ENCODE results near the gene SPAG9.

SPAG9 gene

DNA sequence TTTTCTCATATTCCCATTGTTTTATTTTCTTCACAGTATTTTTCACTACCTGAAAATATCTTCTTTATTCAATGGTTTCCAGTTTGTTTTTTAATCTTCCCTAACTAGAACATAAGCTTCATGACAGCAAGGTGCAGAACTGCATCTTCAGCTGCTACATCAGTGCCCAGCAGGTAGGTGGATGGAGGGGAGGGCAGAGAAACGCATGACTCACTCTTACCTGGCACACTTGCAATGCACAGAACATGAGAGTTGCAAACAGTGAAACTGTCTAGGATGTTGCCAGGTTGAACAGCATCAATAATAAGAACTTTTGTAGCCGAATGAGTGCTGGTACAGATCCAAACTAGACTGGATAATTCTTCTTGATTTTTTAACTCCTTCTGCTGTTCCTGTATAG is 127.1 kb downstream of the SPAG9 start:
- CTCF ChIA-PET: no interaction called here
- POLR2A ChIA-PET (ENCODE audit: low non-redundant PET): no interaction called here
- DNase-seq (ENCODE audit: low spot score): peak; percentile 49
- H3K27ac ChIP-seq: no peak overlapping the region
- TF ChIP-seq, protein P1, sequence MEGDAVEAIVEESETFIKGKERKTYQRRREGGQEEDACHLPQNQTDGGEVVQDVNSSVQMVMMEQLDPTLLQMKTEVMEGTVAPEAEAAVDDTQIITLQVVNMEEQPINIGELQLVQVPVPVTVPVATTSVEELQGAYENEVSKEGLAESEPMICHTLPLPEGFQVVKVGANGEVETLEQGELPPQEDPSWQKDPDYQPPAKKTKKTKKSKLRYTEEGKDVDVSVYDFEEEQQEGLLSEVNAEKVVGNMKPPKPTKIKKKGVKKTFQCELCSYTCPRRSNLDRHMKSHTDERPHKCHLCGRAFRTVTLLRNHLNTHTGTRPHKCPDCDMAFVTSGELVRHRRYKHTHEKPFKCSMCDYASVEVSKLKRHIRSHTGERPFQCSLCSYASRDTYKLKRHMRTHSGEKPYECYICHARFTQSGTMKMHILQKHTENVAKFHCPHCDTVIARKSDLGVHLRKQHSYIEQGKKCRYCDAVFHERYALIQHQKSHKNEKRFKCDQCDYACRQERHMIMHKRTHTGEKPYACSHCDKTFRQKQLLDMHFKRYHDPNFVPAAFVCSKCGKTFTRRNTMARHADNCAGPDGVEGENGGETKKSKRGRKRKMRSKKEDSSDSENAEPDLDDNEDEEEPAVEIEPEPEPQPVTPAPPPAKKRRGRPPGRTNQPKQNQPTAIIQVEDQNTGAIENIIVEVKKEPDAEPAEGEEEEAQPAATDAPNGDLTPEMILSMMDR (conservative IDR thresholded peaks at IDR 0.05; ENCODE audit: low read depth): no peak

DNA sequence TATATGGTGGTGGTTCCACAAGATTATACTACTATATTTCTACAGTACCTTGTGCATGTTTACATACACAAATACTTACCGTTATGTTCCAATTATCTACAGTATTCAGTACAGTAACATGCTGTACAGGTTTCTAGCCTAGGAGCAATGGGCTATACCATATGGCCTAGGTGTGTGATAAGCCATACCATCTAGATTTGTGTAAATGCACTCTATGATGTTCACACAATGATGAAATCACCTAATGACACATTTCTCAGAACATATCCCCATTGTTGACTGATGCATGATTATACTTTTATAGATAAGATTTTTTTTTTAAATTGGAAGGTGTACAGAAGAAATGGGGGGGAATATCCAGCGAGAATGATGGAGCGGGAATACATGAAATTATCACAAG is 131.5 kb downstream of the SPAG9 start:
- no peak overlapping the region for H3K27ac ChIP-seq
- TF ChIP-seq, protein P1 (conservative IDR thresholded peaks at IDR 0.05; ENCODE audit: low read depth): no peak
- CTCF ChIA-PET: no interaction called here
- DNase-seq (ENCODE audit: low spot score): no peak
- POLR2A ChIA-PET (ENCODE audit: low non-redundant PET): no interaction called here

DNA sequence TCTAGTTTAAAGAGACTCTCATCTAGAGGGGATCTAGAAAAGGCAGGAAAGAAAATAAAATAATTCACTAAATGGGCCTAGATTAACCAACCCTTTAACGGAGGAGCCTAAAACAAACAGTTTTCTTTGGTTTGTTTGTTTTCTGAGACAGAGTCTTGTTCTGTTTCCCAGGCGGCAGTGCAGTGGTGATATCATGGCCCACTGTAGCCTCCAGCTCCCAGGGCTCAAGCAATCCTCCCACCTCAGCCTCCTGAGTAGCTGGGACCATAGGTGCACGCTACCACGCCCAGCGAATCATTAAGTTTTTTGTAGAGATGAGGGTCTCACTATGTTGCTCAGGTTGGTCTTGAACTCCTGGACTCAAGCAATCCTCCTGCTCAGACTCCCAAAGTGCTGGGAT is 132.2 kb downstream of the SPAG9 start:
- CTCF ChIA-PET: no interaction called here
- no peak for DNase-seq (ENCODE audit: low spot score)
- POLR2A ChIA-PET (ENCODE audit: low non-redundant PET): no interaction called here
- TF ChIP-seq, protein P1 (conservative IDR thresholded peaks at IDR 0.05; ENCODE audit: low read depth): no peak
- H3K27ac ChIP-seq: no peak overlapping the region

DNA sequence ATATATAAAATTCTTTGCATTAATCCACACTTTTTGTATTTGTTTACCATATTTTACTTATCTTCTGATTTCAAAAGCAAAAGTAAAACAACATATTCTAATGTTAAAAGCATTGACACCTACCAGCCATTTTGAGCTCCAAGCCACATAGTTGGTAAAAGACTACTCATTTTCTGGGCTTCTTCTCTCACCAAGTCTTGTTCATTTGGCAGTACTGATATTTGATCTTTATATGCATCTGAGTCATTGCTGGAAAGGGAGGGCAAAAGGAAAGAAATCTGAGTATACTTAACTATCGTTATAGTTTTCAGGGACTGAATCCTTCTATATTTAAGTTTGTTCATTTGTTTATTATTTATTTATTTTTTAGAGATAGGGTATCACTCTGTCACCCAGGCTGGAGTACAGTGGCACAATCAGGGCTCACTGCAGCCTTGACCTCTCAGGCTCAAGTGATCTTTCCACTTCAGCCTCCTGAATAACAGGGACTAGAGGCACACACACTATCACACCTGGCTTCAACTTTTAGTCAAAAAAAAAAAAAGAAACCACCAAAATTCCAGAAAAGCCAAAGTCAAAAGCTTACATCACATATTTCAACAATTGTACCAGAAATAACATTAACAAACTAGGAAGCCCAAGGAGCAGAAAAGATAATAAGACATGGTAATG is 133.5 kb downstream of the SPAG9 start:
- POLR2A ChIA-PET (ENCODE audit: low non-redundant PET): no interaction called here
- DNase-seq (ENCODE audit: low spot score): no peak
- CTCF ChIA-PET: no interaction called here
- TF ChIP-seq, protein P1 (conservative IDR thresholded peaks at IDR 0.05; ENCODE audit: low read depth): no peak
- H3K27ac ChIP-seq: no peak overlapping the region

DNA sequence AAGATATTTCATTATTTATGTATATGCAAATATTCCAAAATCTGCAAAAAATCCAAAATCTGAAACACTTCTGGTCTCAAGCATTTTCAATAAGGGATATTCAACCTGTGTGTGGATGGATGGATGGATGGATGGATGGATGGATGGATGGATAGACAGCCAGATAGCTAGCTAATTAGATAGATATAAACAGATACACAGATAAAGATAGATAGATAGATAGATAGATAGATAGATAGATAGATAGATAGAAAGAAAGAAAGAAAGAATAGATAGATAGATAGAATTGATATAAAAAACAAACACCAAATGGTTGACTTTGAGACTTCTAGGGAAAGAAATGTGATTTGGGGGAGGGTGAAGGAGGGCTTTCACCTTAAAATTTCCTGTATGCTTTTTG is 139.4 kb downstream of the SPAG9 start:
- DNase-seq (ENCODE audit: low spot score): no peak
- no peak overlapping the region for H3K27ac ChIP-seq
- CTCF ChIA-PET: no interaction called here
- POLR2A ChIA-PET (ENCODE audit: low non-redundant PET): no interaction called here
- TF ChIP-seq, protein P1 (conservative IDR thresholded peaks at IDR 0.05; ENCODE audit: low read depth): no peak

DNA sequence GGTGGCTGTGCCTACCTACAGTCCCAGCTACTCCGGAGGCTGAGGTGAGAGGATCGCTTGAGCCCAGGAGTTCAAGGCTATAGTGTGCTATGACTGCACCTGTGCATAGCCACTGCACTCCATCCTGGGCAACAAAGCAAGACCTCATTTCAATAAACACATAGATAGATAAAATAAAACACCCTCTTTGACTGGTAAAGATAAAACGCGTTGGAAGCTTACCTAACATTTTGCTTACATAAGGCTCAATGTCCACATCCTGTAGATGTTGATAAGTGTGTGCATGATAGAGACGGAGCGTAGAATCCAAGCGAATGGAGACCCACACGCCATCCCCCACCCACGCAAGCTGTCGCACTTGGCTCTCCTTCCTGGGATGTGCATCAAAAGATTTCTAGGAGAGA is 141.1 kb downstream of the SPAG9 start:
- CTCF ChIA-PET: no interaction called here

More for the DNA sequence above, 141.1 kb downstream of the SPAG9 start:
- DNase-seq (ENCODE audit: low spot score): no peak
- TF ChIP-seq, protein P1 (conservative IDR thresholded peaks at IDR 0.05; ENCODE audit: low read depth): no peak
- H3K27ac ChIP-seq: no peak overlapping the region
- POLR2A ChIA-PET (ENCODE audit: low non-redundant PET): no interaction called here

Data from RWPE1 (cell line).